Measurements from ENCODE around the gene ERC2.

DNA sequence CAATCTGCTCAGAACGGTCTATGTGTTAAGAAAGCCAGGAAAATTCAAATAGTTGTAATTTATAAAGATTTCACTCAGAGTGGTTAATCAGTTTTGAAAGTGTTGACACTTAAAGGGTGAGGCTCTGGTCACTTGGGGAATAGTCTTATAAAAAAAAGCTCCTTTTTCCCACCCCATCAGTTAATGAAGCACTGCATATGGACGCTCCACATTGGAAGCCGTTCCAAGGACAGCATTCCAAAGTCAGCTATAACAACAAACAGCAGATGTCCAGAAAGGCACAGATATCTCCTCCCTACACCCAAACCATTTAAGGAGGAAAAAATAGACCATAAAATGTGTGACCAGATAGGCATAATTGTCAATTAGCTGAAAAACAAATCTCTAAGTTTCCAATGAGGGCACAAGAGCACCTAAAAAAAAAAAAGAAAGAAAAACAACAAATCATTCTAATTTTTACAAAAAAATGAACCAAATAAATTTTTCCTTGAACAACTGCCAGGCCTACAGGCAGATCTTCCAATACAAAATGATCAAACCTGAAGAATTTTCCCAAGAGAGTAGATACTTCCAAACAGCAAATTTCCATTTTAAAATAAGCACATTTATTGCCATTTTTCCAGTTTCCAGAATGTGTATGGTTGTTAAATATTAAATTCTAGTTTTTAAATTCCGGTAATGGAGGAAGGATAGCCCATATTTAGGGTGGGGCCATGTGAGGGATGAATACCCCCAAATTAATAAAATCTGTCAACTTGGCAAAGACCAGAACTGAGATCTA, 198.3 kb downstream of the ERC2 start:
- TF ChIP-seq, protein P1, sequence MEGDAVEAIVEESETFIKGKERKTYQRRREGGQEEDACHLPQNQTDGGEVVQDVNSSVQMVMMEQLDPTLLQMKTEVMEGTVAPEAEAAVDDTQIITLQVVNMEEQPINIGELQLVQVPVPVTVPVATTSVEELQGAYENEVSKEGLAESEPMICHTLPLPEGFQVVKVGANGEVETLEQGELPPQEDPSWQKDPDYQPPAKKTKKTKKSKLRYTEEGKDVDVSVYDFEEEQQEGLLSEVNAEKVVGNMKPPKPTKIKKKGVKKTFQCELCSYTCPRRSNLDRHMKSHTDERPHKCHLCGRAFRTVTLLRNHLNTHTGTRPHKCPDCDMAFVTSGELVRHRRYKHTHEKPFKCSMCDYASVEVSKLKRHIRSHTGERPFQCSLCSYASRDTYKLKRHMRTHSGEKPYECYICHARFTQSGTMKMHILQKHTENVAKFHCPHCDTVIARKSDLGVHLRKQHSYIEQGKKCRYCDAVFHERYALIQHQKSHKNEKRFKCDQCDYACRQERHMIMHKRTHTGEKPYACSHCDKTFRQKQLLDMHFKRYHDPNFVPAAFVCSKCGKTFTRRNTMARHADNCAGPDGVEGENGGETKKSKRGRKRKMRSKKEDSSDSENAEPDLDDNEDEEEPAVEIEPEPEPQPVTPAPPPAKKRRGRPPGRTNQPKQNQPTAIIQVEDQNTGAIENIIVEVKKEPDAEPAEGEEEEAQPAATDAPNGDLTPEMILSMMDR (IDR thresholded peaks at IDR 0.05; ENCODE audit: insufficient read depth, low read length, poor library complexity, severe bottlenecking), result no peak
- no peak for TF ChIP-seq EZH2phosphoT487 (conservative IDR thresholded peaks at IDR 0.05; ENCODE audit: low read length)

All from SU-DHL-6 (cell line).